Amygdala (tissue), 56 donors: ENCODE data around the gene BCAR3.
"Not testable (repeated sequence)": the region's sequence is repeated elsewhere in the genome, so short reads cannot be mapped to it uniquely, and the experiment has no call there.

Experiments used
- DNase-seq, 56 donors: peaks; one replicate each; lab custom pipeline; 2025; lab: John Stamatoyannopoulos, UW

Gene BCAR3

GRCh38 chr1:93566227-93566626, 115.4 kb downstream of the BCAR3 start:
- DNase-seq = no peak

GRCh38 chr1:93565496-93566206, 116.0 kb downstream of the BCAR3 start:
- DNase-seq = no peak

- no peak for DNase-seq
These were observed 121.9 kb downstream of the BCAR3 start for GRCh38 chr1:93559695-93560094.

- DNase-seq = no peak
These were observed 122.6 kb downstream of the BCAR3 start for GRCh38 chr1:93559045-93559444.

- DNase-seq = no peak
These were observed 125.3 kb downstream of the BCAR3 start for GRCh38 chr1:93556291-93556690.

GRCh38 chr1:93554883-93555872, 126.5 kb downstream of the BCAR3 start:
- DNase-seq = no peak

- DNase-seq = not testable (repeated sequence)
These were observed 127.6 kb downstream of the BCAR3 start for GRCh38 chr1:93553886-93554490.

GRCh38 chr1:93552741-93553455, 128.7 kb downstream of the BCAR3 start:
- peak in 20 of 56 donors; percentile 6 to 76 (median 31) for DNase-seq

- DNase-seq = no peak
These were observed 131.8 kb downstream of the BCAR3 start for GRCh38 chr1:93549811-93550210.

- DNase-seq = no peak
These were observed 132.5 kb downstream of the BCAR3 start for GRCh38 chr1:93549131-93549530.

GRCh38 chr1:93546162-93546863, 135.3 kb downstream of the BCAR3 start:
- no peak for DNase-seq

GRCh38 chr1:93542398-93542797, 139.2 kb downstream of the BCAR3 start:
- DNase-seq = no peak

GRCh38 chr1:93541045-93541444, 140.6 kb downstream of the BCAR3 start:
- no peak for DNase-seq

GRCh38 chr1:93537924-93538323, 143.7 kb downstream of the BCAR3 start:
- no peak for DNase-seq

- no peak for DNase-seq
These were observed 144.2 kb downstream of the BCAR3 start for GRCh38 chr1:93537396-93537795.

GRCh38 chr1:93533677-93534076, 148.0 kb downstream of the BCAR3 start:
- no peak for DNase-seq

- no peak for DNase-seq
These were observed 148.8 kb downstream of the BCAR3 start for GRCh38 chr1:93532780-93533378.

GRCh38 chr1:93531193-93531592, 150.4 kb downstream of the BCAR3 start:
- DNase-seq = no peak

- DNase-seq = no peak
These were observed 153.2 kb downstream of the BCAR3 start for GRCh38 chr1:93528412-93528811.
